Body of pancreas (tissue), 4 donors: ENCODE data around the gene IDH3G.

Source experiments
- CTCF ChIP-seq, 7 experiments: fragments of 450-650 bp in 4 of 7; fragments of 200-600 bp in 3 of 7; sonication (generic) in 3 of 7; IDR thresholded peaks; one replicate each; pipeline ENCODE4 v1.5.1; 2016 to 2019; ENCODE audit warnings: antibody characterized with exemption in 7 of 7
- POLR2A ChIP-seq, 3 donors: fragments of 450-650 bp; IDR thresholded peaks; one replicate each; pipeline ENCODE4 v1.6.1; 2016; ENCODE audit warnings: antibody characterized with exemption in 3 of 3, mild to moderate bottlenecking in 2 of 3

GRCh38 chrX:153741446-153741845 lies 52.7 kb downstream of the IDH3G start:
- TF ChIP-seq CTCF (IDR thresholded peaks at IDR 0.05) (no peak), POLR2A (IDR thresholded peaks at IDR 0.05) (no peak)
